ENCODE data around the gene ABHD6.
"Not testable (repeated sequence)": the region's sequence is repeated elsewhere in the genome, so short reads cannot be mapped to it uniquely, and the experiment has no call there.

ABHD6 gene

GRCh38 chr3:58222161-58222724 is 15.3 kb upstream of the ABHD6 start:
- Histone ChIP-seq H3K27me3 (ENCODE audit: insufficient read depth, poor library complexity, severe bottlenecking) (no peaks in the 10 kb centered on the region), H3K4me3 (replicated peaks; ENCODE audit: insufficient read depth, low read length) (no peak overlapping the region), H3K27ac (replicated peaks) (no peak overlapping the region)
- DNase-seq (ENCODE audit: low read depth in 1 of 2, low spot score in 1 of 2): no peak
- TF ChIP-seq POLR2AphosphoS5 (IDR thresholded peaks at IDR 0.05; ENCODE audit: low read depth) (no peak), REST (IDR thresholded peaks at IDR 0.05; ENCODE audit: insufficient replicate concordance, low read depth) (no peak), SPI1 (IDR thresholded peaks at IDR 0.05; ENCODE audit: borderline replicate concordance, low read depth) (no peak), CTCF (IDR thresholded peaks at IDR 0.05; ENCODE audit: insufficient read depth, low read length) (no peak), GABPA (IDR thresholded peaks at IDR 0.05; ENCODE audit: low read depth) (no peak)

- DNase-seq (ENCODE audit: low read depth in 1 of 2, low spot score in 1 of 2): no peak
- no peak overlapping the region for H3K4me3 ChIP-seq (replicated peaks; ENCODE audit: insufficient read depth, low read length)
- TF ChIP-seq SPI1 (IDR thresholded peaks at IDR 0.05; ENCODE audit: borderline replicate concordance, low read depth) (no peak), POLR2AphosphoS5 (IDR thresholded peaks at IDR 0.05; ENCODE audit: low read depth) (no peak), GABPA (IDR thresholded peaks at IDR 0.05; ENCODE audit: low read depth) (no peak), CTCF (IDR thresholded peaks at IDR 0.05; ENCODE audit: insufficient read depth, low read length) (no peak), REST (IDR thresholded peaks at IDR 0.05; ENCODE audit: insufficient replicate concordance, low read depth) (no peak)
- no peak overlapping the region for H3K27ac ChIP-seq (replicated peaks)
- H3K27me3 ChIP-seq (ENCODE audit: insufficient read depth, poor library complexity, severe bottlenecking): no peaks in the 10 kb centered on the region
These were observed 13.7 kb upstream of the ABHD6 start for GRCh38 chr3:58223855-58224254.

- DNase-seq (ENCODE audit: low read depth in 1 of 2, low spot score in 1 of 2); H3K27me3 ChIP-seq (ENCODE audit: insufficient read depth, poor library complexity, severe bottlenecking); H3K4me3 ChIP-seq (replicated peaks; ENCODE audit: insufficient read depth, low read length); H3K27ac ChIP-seq (replicated peaks): not testable (repeated sequence)
These were observed 9.7 kb upstream of the ABHD6 start for GRCh38 chr3:58227933-58228332.

- Histone ChIP-seq H3K4me3 (replicated peaks; ENCODE audit: insufficient read depth, low read length) (no peak overlapping the region), H3K27me3 (ENCODE audit: insufficient read depth, poor library complexity, severe bottlenecking) (peaks cover 3% of the 10 kb centered on the region), H3K27ac (replicated peaks) (no peak overlapping the region)
- no peak for TF ChIP-seq POLR2AphosphoS5 (IDR thresholded peaks at IDR 0.05; ENCODE audit: low read depth)
- TF ChIP-seq SPI1 (IDR thresholded peaks at IDR 0.05; ENCODE audit: borderline replicate concordance, low read depth): no peak
- TF ChIP-seq GABPA (IDR thresholded peaks at IDR 0.05; ENCODE audit: low read depth): no peak
- TF ChIP-seq CTCF (IDR thresholded peaks at IDR 0.05; ENCODE audit: insufficient read depth, low read length): no peak
- TF ChIP-seq REST (IDR thresholded peaks at IDR 0.05; ENCODE audit: insufficient replicate concordance, low read depth): no peak
- DNase-seq (ENCODE audit: low read depth in 1 of 2, low spot score in 1 of 2): no peak
These were observed 6.6 kb upstream of the ABHD6 start for GRCh38 chr3:58230876-58231552.
